NCI-H1092 treated with DMSO at 0.1 percent for 48 hours (cell line): ENCODE measurements around the gene ZNF521.

Experiments used
- DNase-seq: peaks from one replicate; lab custom pipeline; 2025; lab: John Stamatoyannopoulos, UW

Gene ZNF521

DNA sequence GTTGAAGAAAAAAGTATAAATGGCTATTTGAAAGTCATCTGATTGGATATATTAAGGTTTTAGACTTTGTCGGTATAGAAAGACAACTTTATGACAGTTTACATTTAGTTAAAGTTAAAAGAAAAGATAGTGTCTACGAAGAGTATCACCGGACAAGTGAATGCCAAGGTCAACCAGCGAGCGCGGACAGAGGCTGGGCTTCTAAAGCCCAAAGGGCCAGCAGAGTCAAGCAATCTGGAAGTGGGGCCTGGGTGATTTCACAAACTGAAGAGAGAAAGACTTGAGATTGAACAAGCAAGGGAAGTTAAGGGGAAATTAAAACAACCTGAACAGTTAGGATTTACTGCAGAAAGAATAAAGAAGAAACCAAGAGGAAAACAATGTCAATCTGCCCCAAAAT, 16.3 kb downstream of the ZNF521 start:
- DNase-seq, result no peak

DNA sequence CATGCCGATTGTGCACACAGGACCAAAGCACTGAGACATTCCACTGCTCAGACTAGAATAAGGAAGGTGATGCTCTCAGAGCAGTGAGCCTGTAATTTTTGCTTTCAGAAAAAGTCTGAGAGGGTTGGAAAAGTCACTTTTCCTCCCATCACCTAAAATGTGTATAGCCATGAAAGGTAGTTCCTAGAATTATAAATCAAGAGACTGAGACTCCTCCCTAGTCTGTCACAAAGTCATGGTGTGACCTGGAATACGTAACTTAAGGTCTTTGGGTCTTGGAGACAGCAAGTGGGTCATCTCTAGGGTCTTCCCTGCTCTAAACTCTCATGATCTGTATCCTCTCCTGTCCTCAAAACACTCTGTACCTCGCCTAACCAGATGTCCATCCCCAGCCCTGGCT, 16.9 kb downstream of the ZNF521 start:
- no peak for DNase-seq

DNA sequence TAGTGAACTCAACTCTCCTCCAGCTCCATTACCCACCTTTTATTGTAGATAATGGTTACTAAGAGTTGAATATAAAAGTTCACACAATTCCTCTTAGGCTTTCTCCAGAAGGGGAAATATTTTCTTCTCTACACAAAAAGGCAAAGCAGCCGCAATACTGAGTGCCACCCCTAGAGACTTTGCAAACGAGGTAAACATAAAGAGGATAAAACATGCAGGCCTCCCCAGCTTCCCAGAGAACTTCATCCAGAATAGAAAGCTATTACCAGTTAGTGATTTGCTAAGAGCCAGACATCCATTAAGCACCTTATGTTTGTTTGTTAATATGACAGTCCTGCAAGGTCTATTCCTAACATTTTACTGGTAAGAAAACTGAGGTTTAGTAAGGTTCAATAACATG, 17.4 kb downstream of the ZNF521 start:
- no peak for DNase-seq

DNA sequence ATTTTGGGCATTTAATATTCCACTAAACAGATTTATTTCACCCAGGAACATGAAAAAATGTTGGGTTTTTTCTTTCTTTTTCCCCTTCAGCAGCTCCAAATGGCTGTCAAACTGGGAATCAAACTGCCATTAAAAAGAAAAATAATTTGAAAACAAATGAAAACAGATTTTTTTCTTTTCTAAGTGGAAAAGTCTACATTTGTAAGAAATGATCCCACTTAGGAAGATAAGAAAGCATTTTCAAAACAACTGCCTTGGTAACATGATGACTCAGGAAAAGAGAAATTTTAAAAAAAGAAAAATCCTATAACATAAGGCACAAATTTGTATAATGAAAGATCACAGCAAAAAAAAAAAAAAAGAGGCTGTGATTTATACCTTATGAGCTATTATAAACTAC, 20.0 kb downstream of the ZNF521 start:
- DNase-seq, result no peak

DNA sequence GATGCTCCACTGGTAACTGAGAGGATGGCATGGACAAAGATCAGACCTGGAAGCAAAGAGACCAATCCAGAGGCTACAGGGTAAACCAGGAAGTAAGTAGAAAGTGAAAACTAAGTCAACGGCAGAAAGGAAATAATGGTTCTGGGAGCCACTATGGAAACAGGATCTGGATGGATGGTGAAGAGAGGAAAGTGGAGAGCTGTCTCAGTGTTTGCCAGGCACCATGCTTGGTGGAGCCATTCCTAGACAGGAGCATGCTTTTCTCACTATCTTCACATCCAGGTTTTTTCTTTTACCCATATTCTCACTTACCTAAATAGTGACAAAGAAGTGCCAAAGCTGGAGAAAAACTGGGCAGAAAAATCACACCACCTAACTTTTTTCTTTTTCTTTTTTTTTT, 22.2 kb downstream of the ZNF521 start:
- no peak for DNase-seq

DNA sequence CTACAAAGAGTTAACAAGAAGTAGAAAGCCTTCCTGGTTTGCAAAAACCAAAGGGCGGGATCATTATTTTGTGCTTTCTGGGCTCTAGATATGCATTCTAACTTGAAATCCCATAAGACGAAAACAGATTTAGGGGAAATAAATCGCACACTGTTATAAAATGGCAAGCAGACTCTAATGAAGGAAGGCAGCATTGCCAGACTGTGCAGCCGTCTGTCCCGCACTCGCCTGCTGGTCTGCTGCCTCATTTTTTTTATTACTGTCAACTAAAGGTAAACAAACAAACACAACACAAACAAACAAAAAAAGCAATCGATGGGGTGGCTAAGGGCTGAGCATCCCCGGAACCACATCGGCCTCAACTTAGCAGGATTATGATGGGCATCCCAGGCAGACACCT, 24.4 kb downstream of the ZNF521 start:
- no peak for DNase-seq

DNA sequence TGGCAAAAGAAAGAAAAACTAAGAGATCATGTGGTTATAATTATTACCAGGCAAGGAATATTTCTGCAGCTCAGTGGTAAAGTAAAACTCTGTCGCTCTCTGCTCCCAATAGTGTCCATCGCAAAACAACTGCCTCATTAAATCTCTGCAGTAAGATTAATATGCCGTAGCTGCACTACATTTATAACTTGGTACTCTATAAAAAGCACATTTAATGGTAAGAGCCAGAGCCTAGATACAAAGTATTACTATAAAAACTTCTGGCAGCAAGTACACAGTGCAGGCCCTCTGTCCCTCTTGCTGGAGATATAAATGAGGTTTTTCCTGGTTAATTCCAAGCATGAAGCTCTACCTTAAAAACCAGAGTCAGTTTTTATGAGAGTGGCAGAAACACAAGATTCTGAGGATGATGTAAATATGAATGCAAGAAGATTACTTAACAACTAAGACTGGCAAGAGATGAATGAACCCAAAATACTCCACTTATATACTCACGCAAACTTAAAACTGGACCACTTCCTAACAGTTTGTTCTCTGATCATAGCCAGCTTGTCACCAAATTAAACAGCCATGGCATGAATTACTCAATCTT, 25.5 kb downstream of the ZNF521 start:
- DNase-seq, result no peak

DNA sequence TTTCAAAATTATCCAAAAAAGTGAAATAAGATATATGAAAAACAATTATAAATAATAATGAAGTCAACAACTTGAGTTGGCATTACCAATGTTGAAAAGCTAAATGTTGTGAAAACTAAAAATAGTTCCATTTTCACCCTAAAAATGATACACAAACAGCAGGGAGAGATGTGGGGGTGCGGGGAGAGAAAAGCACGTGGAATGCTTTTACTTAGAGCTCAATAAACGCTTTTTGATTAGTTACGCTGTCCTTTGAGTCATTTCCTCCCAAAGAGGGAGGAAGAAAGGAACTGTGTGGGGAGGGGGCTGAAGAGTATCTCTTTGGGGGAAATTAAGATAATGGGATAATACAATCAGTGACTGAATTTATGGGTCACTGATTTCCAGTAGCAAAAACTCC, 29.2 kb downstream of the ZNF521 start:
- no peak for DNase-seq

DNA sequence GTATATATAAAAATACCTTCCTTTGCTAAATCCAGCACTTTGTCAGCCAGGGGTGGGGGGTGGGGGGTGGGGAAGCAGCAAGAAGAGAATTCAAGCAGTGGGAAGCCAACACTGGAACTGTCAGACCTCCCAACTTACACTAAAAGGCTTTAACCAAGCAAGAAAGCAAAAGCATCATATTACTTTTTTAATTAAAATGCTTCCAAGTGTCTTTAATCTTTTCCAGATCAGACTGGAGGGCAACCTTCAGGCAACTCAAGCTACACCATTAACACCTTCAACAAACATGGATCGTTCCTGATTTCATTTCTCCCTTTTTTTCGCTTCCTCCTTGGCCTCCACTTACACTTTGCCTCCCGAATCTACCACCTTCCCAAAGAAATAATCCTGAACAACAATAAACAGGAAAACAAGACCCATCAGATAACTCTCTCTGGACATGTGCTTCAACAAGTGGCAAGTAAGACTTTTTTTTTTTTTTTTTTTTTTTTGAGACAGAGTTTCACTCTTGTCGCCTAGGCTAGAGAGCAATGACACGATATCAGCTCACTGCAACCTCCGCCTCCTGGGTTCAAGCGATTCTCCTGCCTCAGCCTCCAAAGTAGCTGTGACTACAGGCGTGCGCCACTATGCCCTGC, 35.5 kb downstream of the ZNF521 start:
- no peak for DNase-seq

DNA sequence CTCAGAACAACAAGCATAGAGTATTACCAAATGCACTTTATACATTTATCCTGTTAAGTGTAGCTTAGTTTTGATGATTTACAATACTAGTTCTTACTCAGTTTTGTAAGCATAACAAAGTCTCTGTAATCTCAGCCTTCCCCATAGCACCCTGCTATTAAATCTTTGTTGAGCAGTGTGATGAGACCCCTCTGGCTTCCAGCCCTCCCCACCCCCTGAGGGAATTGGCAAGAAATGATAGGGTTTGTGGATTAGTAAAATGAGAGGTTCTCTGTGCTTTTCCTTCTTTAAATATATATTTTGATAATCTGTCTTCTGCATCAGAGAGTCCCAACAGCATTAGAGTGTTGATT, 37.2 kb downstream of the ZNF521 start:
- no peak for DNase-seq

DNA sequence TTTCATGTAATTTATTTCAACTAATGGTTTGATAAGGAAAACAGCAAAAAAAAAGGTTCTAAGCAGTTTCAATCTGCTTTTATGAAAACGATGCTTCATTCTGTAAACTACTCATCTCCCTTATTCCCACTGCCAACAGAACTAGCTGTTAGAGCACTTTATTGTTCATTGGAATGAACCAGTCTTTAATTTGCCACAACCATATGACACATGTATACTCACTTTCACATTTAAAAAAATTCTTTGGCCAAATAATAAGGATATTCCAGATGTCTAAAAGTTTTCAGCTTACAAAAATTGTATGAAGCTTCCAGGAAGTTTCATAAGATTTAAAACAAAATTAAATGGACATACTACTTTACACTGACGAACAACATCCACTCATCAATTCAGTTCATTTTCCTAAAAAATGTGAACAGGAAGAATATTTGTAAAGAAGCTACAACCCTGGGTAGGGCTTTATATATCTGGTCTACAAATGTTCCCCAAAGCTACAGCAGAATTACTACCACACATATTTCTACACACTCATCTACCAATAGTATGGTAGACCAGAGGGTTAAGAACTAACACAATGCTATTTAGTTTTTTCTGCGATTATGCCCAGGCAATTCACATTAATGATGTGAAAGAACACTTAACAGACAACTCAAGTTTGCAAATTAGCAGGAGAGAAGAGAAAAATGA, 37.7 kb downstream of the ZNF521 start:
- no peak for DNase-seq

DNA sequence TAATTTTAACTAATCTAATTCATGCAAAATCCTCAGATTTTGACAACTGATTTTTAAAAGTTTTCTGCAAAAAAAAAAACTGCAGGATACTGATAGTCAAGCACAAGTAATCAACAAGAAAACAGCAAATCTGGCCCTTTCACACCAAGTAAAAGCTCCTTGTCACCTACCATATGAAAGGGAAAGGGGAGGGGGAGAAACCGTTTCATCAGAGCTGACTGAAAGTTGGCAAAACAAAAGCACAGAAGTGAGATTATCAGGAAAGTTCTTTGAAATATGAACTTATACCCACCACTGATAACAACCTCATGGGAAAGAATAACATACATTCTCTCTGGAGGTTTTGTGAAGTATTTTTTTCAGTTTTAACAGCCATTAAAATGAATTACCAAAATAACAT, 38.7 kb downstream of the ZNF521 start:
- DNase-seq, result no peak

DNA sequence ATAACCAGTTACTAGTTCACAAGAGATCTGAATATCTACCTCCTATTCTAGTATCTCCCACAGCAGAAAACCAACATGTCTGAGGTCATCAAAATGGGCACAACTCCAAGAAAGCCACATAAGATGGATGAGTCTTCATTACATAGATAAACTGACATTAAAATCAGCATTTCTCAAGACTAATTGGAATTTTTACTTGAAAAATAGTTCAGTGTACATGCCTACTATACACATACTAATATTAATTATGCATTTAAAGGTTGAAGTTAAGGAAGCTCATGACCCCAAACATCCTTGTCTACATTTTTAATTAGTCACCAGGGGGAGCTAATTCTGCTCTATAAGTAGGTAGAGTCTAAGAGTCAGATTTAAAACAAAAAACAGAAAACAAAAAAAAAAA, 41.9 kb downstream of the ZNF521 start:
- DNase-seq, result no peak

DNA sequence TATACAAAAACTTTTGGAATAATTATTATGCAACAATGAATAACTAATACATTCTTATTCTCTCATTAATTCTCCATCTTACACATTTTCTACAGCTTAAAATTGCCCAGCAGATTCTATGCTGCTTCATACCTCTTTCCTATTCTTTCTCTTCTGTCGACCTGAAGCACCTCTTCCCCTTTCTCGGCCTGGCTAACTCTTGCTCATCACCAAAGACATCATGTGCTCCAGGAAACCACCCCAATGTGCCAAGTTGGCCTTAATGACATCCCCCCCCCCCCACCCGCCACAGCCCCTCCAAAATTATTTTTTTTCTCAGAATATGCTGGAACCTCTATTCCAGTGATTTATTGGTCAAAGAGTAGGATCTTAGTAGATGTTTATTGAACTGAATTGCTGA, 43.6 kb downstream of the ZNF521 start:
- no peak for DNase-seq

DNA sequence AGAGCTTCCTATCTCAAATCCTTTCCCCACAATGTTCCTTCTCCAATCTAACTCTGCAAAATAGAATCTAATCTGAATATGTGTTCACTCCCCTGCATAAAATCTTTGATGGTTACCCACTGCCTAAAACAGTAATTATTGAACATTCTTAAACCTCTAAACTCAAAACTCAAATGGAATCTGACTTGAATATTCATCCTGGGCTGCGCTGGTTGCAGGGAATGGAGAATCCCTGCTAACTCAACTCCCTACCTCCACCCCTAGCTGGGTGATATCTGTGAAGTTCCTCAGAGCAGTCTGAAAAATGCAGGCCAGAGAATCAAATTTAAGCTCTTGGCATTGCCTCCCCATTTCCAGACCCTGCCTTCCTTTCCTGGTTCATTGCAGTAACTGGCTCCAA, 44.8 kb downstream of the ZNF521 start:
- no peak for DNase-seq

DNA sequence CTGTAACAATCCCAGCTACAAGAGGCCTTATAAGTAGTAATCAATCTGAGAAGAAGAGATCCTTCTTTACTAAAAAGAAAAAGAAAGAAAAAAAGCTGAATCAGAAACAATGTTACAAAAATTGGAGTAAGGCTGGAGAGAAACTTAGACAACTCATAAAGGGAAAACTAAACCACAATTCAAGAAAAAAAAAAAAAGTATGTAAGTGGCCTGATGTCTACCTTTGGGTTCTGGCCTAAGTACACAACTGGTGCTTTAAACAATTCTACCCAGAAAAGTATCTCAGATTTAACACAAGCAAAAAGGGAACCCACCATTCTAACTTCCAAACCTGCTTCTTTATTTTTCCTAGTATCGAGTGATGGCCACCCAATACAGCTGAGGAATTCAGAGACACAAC, 45.3 kb downstream of the ZNF521 start:
- DNase-seq, result no peak

DNA sequence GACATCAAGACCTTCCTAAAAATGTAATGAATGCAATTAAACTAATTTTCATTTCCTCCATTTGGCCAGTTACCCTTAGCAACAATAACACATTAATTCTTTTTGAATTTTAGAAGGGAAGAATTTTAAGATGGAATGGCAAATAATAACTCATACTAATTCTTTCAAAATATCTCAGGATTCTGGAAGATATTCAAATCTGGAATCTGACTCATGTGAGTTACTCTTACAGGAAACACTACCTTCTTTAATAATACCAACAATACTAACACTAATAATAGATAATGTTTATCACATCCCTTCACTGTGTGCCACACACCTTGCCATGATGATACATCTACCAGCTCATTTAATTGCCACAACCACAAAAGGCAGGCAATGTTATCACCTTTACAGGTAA, 46.4 kb downstream of the ZNF521 start:
- no peak for DNase-seq

DNA sequence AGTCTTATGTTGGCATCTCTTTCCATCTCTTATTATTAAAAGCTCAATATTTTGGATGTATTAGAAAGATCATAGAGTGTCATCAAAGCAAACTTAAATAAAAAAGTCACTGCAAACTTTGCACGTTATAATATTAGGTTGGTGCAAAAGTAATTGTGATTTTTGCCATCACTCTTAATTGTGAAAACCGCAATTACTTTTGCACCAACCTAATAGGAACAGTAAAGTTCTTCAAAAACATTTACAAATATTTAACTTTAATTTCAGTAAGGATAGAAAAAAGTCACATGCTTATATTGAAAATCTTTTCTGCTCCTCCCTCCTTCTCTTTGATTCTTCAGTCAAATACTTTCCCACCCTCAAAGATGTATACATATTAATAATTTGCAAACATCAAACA, 51.5 kb downstream of the ZNF521 start:
- no peak for DNase-seq

DNA sequence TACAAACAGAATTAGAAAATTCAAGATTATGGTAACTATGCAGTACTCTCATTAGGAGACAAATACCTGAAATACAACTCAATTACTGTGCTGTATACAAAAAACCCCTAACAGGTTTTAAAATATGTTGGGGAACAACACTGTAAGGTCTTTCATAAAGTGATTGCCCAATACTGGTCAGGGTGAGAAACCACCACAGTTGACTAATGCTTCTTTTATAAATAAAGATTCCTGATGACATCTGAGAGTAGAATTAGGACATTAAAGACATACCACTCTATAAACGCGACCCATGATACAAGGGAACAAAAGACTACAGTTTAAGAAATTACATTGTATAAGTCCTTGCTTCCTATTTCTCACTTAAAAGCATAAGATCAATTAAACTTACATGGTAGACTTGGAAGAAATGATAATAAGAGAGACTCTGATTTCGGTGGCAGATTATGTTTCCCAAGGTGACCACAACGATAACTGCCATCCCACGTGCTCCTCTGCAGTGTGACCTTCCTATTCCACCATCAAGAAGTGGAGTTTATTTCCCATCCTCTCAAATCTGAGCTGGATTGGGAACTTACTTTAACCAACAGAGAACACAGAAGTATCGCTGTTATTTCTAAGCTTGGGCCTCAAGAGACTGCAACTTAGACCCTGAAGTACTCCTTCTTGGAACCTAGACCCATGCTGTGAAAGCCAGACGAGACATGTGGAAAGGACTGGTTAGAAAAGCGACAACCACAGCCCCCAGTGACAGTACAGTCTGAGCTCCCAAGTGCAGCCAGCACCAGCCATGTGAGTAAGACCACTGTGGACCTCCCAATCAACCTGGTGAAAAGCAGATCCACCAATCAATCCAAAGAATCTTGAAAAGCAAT, 52.3 kb downstream of the ZNF521 start:
- DNase-seq, result no peak

DNA sequence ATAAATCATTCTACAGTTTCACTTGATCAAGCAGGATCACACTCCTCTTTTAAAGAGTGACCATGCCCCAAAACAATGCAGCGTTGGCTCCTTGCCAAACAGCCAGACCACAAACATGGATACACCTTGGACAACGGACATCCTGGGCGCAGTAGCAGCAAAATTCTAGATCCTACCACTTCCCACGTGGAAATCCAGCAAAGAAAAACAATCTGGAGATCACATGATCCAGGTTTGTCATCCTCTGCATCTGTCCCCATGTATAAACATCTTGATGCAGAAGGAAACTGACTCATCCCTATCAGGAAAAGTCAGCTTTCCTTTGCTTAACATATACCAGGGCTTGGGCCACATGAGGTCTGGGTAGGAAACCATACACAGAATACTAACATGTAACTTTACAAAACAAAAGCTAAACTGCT, 53.1 kb downstream of the ZNF521 start:
- no peak for DNase-seq

DNA sequence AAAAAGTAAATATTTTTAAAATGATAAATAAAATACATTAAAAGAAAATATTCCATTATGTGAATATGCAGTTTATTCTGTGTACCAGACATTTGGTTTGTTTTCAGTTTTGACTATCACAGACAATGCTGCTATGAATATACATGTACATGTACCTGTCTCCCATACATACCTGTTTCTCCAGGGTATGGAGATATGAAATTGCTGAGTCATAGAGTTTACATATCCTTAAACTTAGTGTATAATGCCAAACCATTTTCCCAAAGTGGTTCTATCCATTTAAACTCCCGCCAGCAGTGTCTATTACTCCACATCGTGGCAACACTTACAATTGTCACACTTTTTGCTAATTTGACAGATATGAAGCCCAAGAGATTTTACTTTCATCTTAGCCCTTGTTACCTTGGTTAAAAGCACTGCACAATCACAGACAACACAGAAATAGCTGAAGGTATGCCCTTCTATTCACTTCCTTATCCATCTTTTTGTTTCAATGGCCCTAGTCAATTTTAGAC, 56.3 kb downstream of the ZNF521 start:
- DNase-seq, result no peak

DNA sequence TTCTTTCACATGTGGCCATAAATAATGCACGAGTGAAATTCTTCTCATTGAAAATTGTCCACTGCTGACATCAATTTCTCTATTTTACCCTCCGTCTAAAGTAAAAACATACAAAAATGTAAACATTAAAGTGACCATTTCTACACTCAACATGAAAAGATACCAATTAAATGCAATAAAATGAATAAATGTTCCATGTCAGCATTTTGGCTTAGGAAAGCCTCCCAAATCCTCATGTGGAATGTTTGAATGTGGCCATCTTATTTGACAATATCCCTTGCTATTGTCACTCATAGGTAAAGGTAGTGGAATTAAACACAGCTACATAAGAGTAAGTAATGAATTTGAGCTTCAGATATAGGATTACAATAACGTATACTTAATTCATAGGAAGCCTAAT, 60.8 kb downstream of the ZNF521 start:
- no peak for DNase-seq
